NCI-H1048 (cell line): Measurements from ENCODE around the gene COX8C.
A peak's percentile ranks its signal among the peaks of the same experiment; 100 is the strongest.
"Not testable (repeated sequence)": the region's sequence is repeated elsewhere in the genome, so short reads cannot be mapped to it uniquely, and the experiment has no call there.

Experiments used
- DNase-seq: peaks from one replicate; lab custom pipeline; 2025; lab: John Stamatoyannopoulos, UW

The COX8C gene

GRCh38 chr14:93322929-93323599, 23.9 kb upstream of the COX8C start:
- no peak for DNase-seq

GRCh38 chr14:93323600-93324174, 23.3 kb upstream of the COX8C start:
- DNase-seq: no peak

- no peak for DNase-seq
Observed at GRCh38 chr14:93326196-93326595, 20.8 kb upstream of the COX8C start.

- DNase-seq: no peak
Observed at GRCh38 chr14:93328546-93328945, 18.4 kb upstream of the COX8C start.

- DNase-seq: no peak
Observed at GRCh38 chr14:93329965-93330608, 16.9 kb upstream of the COX8C start.

GRCh38 chr14:93330609-93331000, 16.4 kb upstream of the COX8C start:
- no peak for DNase-seq

- DNase-seq: no peak
Observed at GRCh38 chr14:93331002-93331727, 15.8 kb upstream of the COX8C start.

- no peak for DNase-seq
Observed at GRCh38 chr14:93331728-93332396, 15.1 kb upstream of the COX8C start.

- no peak for DNase-seq
Observed at GRCh38 chr14:93332397-93332852, 14.6 kb upstream of the COX8C start.

- peak; percentile 94 for DNase-seq
Observed at GRCh38 chr14:93332853-93333630, 13.9 kb upstream of the COX8C start, which contains the start of gene BTBD7. Gene BTBD7 (minus strand): TSS chr14:93333036. CDS start chr14:93296051, 36,985 bp downstream.

- no peak for DNase-seq
Observed at GRCh38 chr14:93333631-93334103, 13.3 kb upstream of the COX8C start.

GRCh38 chr14:93337143-93337753, 9.7 kb upstream of the COX8C start:
- DNase-seq: no peak

- no peak for DNase-seq
Observed at GRCh38 chr14:93337884-93338283, 9.1 kb upstream of the COX8C start.

GRCh38 chr14:93343266-93343665, 3.7 kb upstream of the COX8C start:
- no peak for DNase-seq

- no peak for DNase-seq
Observed at GRCh38 chr14:93343797-93344196, 3.2 kb upstream of the COX8C start.

- no peak for DNase-seq
Observed at GRCh38 chr14:93347850-93348249, 868 bp downstream of the COX8C start.

GRCh38 chr14:93348292-93348691, 1.3 kb downstream of the COX8C start:
- no peak for DNase-seq

- not testable (repeated sequence) for DNase-seq
Observed at GRCh38 chr14:93354873-93355272, 7.9 kb downstream of the COX8C start.

GRCh38 chr14:93368996-93369712, 22.2 kb downstream of the COX8C start:
- DNase-seq: no peak

- no peak for DNase-seq
Observed at GRCh38 chr14:93369713-93370266, 22.8 kb downstream of the COX8C start.
